HEK293T (cell line): Measurements from ENCODE around the gene PTTG1IP.

Experiments used
- CTCF ChIA-PET: fragments of 350-600 bp; formaldehyde crosslinking; extraction: SDS; loops from one replicate; lab custom pipeline; 2021; ENCODE audit warnings: antibody characterized with exemption, inconsistent platforms; lab: Yijun Ruan, JAX
- POLR2A ChIA-PET: fragments of 350-600 bp; formaldehyde crosslinking; extraction: SDS; loops from one replicate; lab custom pipeline; 2020; ENCODE audit warnings: antibody characterized with exemption, inconsistent platforms; lab: Yijun Ruan, JAX
- DNase-seq: peaks from one replicate; pipeline ENCODE4 v3.0.0; 2012; ENCODE audit warnings: mixed read lengths; ENCODE audit errors: extremely low spot score
- ARNT ChIP-seq: fragments of 450-650 bp; IDR thresholded peaks from 2 replicates; pipeline ENCODE4 v1.6.1; 2017; ENCODE audit warnings: mild to moderate bottlenecking
- BHLHE40 ChIP-seq: fragments of 450-650 bp; IDR thresholded peaks from 2 replicates; pipeline ENCODE4 v1.6.1; 2016; ENCODE audit warnings: mild to moderate bottlenecking, moderate library complexity, borderline replicate concordance
- CTBP1 ChIP-seq: fragments of 450-650 bp; IDR thresholded peaks from 2 replicates; pipeline ENCODE4 v1.6.1; 2016; ENCODE audit warnings: borderline replicate concordance
- ELF4 ChIP-seq: fragments of 450-650 bp; IDR thresholded peaks from 2 replicates; pipeline ENCODE4 v1.6.1; 2017; ENCODE audit warnings: antibody characterized with exemption
- FOXA1 ChIP-seq: fragments of 450-650 bp; IDR thresholded peaks from 2 replicates; pipeline ENCODE4 v1.6.1; 2016; ENCODE audit warnings: mild to moderate bottlenecking
- FOXK2 ChIP-seq: fragments of 450-650 bp; IDR thresholded peaks from 2 replicates; pipeline ENCODE4 v1.6.1; 2016; ENCODE audit warnings: mild to moderate bottlenecking
- FOXM1 ChIP-seq: fragments of 450-650 bp; IDR thresholded peaks from 2 replicates; pipeline ENCODE4 v1.6.1; 2017; ENCODE audit warnings: mild to moderate bottlenecking, borderline replicate concordance
- HDGF ChIP-seq: fragments of 450-650 bp; IDR thresholded peaks from 2 replicates; pipeline ENCODE4 v1.6.1; 2017; ENCODE audit warnings: antibody characterized with exemption, borderline replicate concordance
- L3MBTL2 ChIP-seq: fragments of 450-650 bp; conservative IDR thresholded peaks from 2 replicates; pipeline ENCODE4 v1.6.1; 2016; ENCODE audit warnings: mild to moderate bottlenecking
- LEF1 ChIP-seq: fragments of 450-650 bp; IDR thresholded peaks from 2 replicates; pipeline ENCODE4 v1.6.1; 2017; ENCODE audit warnings: mild to moderate bottlenecking, borderline replicate concordance
- NFRKB ChIP-seq: fragments of 450-650 bp; IDR thresholded peaks from 2 replicates; pipeline ENCODE4 v1.6.1; 2016; ENCODE audit warnings: mild to moderate bottlenecking, moderate library complexity
- SP1 ChIP-seq: fragments of 450-650 bp; IDR thresholded peaks from 2 replicates; pipeline ENCODE4 v1.6.1; 2017
- SUZ12 ChIP-seq: fragments of 450-650 bp; IDR thresholded peaks from 2 replicates; pipeline ENCODE4 v1.6.1; 2016; ENCODE audit warnings: mild to moderate bottlenecking
- TARDBP ChIP-seq: fragments of 450-650 bp; IDR thresholded peaks from 2 replicates; pipeline ENCODE4 v1.6.1; 2016
- ZNF384 ChIP-seq: fragments of 450-650 bp; IDR thresholded peaks from 2 replicates; pipeline ENCODE4 v1.6.1; 2016
- TF ChIP-seq, protein P1 (sequence below): fragments of 450-650 bp; IDR thresholded peaks from 2 replicates; pipeline ENCODE4 v1.6.1; 2016

The PTTG1IP gene

GRCh38 chr21:44912158-44912473, 38.6 kb upstream of the PTTG1IP start:
- POLR2A ChIA-PET, result no interaction called here
- CTCF ChIA-PET, result no interaction called here
- no peak for TF ChIP-seq LEF1
- no peak for TF ChIP-seq FOXA1
- no peak for TF ChIP-seq ARNT
- TF ChIP-seq, protein P1, sequence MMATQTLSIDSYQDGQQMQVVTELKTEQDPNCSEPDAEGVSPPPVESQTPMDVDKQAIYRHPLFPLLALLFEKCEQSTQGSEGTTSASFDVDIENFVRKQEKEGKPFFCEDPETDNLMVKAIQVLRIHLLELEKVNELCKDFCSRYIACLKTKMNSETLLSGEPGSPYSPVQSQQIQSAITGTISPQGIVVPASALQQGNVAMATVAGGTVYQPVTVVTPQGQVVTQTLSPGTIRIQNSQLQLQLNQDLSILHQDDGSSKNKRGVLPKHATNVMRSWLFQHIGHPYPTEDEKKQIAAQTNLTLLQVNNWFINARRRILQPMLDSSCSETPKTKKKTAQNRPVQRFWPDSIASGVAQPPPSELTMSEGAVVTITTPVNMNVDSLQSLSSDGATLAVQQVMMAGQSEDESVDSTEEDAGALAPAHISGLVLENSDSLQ, result no peak
- TF ChIP-seq FOXM1, result no peak
- no peak for TF ChIP-seq SUZ12
- TF ChIP-seq BHLHE40, result no peak
- no peak for TF ChIP-seq CTBP1
- no peak for TF ChIP-seq TARDBP
- no peak for TF ChIP-seq HDGF
- no peak for TF ChIP-seq NFRKB
- no peak for TF ChIP-seq FOXK2
- no peak for TF ChIP-seq L3MBTL2
- DNase-seq, result no peak

- POLR2A ChIA-PET, result no interaction called here
- peak; percentile 47 for DNase-seq
- CTCF ChIA-PET, result no interaction called here
- TF ChIP-seq HDGF (no peak), CTBP1 (no peak), SUZ12 (no peak), NFRKB (no peak), TARDBP (no peak), BHLHE40 (no peak), LEF1 (no peak), ARNT (no peak), SP1 (no peak), FOXK2 (no peak), ELF4 (no peak), FOXM1 (no peak), FOXA1 (no peak)
- TF ChIP-seq, protein P1, result no peak
Measured at GRCh38 chr21:44911384-44912157, 38.1 kb upstream of the PTTG1IP start.

GRCh38 chr21:44911068-44911383, 37.5 kb upstream of the PTTG1IP start:
- TF ChIP-seq BHLHE40, result no peak
- TF ChIP-seq L3MBTL2, result no peak
- TF ChIP-seq FOXA1, result no peak
- TF ChIP-seq FOXK2, result no peak
- TF ChIP-seq ZNF384, result no peak
- TF ChIP-seq, protein P1, result no peak
- no peak for TF ChIP-seq ARNT
- TF ChIP-seq SP1, result no peak
- TF ChIP-seq NFRKB, result no peak
- TF ChIP-seq ELF4, result no peak
- TF ChIP-seq FOXM1, result no peak
- TF ChIP-seq CTBP1, result no peak
- TF ChIP-seq SUZ12, result no peak
- CTCF ChIA-PET, result no interaction called here
- POLR2A ChIA-PET, result no interaction called here
- DNase-seq, result no peak

- CTCF ChIA-PET, result no interaction called here
- POLR2A ChIA-PET, result no interaction called here
- no peak for DNase-seq
- no peak for TF ChIP-seq SP1
- no peak for TF ChIP-seq FOXA1
- TF ChIP-seq LEF1, result no peak
- TF ChIP-seq BHLHE40, result no peak
- TF ChIP-seq FOXM1, result no peak
- TF ChIP-seq FOXK2, result no peak
- TF ChIP-seq ZNF384, result no peak
- no peak for TF ChIP-seq ELF4
- TF ChIP-seq, protein P1, result no peak
- no peak for TF ChIP-seq L3MBTL2
- no peak for TF ChIP-seq SUZ12
- no peak for TF ChIP-seq TARDBP
- TF ChIP-seq ARNT, result no peak
- TF ChIP-seq NFRKB, result no peak
- no peak for TF ChIP-seq HDGF
- TF ChIP-seq CTBP1, result no peak
Measured at GRCh38 chr21:44910229-44911067, 37.0 kb upstream of the PTTG1IP start.

DNA sequence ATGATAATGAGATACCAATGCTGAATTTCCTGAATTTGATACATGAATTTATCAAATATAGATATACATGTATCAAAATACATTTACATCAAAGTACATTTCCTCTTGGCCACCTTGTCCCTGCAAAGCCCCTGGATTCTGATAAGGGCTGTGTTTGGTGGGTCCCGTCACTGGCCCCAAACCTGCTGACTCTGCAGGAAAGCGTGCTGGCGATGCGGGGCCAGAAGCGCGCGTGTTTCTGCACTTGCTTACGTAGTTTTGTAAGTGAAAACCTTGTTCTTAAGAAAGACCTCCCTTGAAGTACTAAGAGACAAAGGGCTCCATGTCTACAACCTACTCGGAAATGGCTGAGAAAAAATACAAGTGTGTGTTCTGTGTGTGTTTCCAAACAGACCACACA, 36.2 kb upstream of the PTTG1IP start:
- no peak for TF ChIP-seq L3MBTL2
- POLR2A ChIA-PET, result no interaction called here
- CTCF ChIA-PET, result no interaction called here
- no peak for DNase-seq
